ENCODE data around the gene GRK5.

GRK5 gene

GRCh38 chr10:119383174-119383856 lies 175.9 kb downstream of the GRK5 start:
- no peak for DNase-seq (ENCODE audit: low read depth)

DNA sequence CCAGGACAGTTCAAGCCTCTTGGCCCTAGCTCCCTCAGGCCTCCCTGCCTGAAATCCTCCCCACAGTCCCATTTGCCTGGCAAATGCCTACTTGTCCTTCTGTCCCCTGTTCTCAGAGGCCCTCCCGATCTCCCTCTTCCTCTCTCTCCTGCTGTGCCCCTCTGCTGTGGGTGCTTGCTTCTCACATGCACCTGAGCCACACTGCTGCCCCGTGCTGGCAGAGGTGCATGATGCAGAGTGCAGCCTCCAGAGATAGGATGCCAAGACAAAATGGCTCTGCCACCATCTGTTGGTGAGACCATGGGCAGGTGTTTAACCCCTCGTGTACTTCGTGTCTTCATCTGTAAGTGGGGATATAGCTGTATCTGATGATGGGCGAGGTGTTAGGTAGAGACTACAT lies 176.8 kb downstream of the GRK5 start:
- DNase-seq (ENCODE audit: low read depth): no peak

DNA sequence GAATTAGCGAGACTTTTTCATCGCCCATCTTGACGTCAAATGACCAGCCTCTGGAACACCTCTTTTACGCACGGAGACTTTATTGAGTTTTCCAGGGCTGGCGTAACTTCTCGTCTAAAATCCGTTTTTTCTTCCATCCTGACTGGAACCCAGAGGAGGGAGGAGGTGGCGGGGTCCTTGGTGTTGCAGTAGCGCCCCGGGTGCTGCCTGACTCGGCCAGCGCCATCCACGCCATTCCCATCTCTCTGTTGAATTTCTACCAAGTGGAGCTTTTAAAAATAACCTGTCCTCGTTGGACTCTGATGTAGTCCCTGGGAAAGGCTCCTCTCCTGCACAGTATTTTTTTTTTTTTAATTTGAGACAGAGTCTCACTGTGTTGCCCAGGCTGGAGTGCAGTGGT lies 179.3 kb downstream of the GRK5 start:
- no peak for DNase-seq (ENCODE audit: low read depth)

DNA sequence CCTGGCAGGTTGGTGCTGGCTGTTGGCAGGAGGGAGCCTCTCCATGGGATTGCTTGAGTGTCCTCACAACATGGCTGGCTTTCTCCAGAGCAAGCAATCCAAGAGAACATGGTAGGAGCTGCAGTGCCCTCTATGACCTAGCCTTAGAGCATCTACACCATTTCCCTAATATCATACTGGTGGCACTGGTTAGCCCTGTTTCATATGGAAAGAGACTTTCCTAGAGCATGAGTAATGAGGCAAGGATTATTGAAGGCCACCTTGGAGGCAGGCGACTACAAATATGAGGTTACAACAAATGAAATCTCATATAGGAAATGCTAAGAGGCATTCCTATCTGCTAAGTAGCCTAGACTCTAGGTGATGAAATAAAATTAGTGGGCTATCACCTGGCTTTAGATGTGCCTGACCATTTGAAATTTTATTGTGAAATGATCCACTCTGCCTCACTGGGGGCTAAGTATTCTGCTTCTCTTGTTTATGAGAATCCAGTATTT lies 181.5 kb downstream of the GRK5 start:
- DNase-seq (ENCODE audit: low read depth): no peak

- DNase-seq (ENCODE audit: low read depth): no peak
Measured at GRCh38 chr10:119391440-119392251, 184.3 kb downstream of the GRK5 start.

- no peak for DNase-seq (ENCODE audit: low read depth)
Measured at GRCh38 chr10:119393019-119393418, 185.6 kb downstream of the GRK5 start.

DNA sequence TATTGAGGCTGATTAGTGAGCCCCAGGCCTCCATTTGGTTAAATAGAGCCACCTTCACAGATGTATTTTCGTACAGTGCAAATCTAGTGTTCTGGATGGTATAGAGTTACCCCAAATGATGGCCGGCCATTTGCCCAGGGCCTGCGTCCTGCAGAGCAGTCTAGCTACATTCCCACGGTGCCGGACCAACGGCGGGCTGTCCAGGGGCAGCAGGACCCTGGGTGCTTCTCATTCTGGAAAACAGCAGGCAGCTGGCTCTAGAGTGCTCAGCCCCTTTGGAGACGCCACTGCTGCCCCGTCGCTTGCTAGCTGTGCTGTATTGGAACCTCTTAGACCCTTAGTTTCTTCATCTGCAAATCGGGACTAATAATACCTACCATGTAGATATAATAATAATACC lies 186.1 kb downstream of the GRK5 start:
- no peak for DNase-seq (ENCODE audit: low read depth)

- DNase-seq (ENCODE audit: low read depth): no peak
Measured at GRCh38 chr10:119393845-119394244, 186.5 kb downstream of the GRK5 start.

- DNase-seq (ENCODE audit: low read depth): no peak
Measured at GRCh38 chr10:119394657-119395279, 187.4 kb downstream of the GRK5 start.

DNA sequence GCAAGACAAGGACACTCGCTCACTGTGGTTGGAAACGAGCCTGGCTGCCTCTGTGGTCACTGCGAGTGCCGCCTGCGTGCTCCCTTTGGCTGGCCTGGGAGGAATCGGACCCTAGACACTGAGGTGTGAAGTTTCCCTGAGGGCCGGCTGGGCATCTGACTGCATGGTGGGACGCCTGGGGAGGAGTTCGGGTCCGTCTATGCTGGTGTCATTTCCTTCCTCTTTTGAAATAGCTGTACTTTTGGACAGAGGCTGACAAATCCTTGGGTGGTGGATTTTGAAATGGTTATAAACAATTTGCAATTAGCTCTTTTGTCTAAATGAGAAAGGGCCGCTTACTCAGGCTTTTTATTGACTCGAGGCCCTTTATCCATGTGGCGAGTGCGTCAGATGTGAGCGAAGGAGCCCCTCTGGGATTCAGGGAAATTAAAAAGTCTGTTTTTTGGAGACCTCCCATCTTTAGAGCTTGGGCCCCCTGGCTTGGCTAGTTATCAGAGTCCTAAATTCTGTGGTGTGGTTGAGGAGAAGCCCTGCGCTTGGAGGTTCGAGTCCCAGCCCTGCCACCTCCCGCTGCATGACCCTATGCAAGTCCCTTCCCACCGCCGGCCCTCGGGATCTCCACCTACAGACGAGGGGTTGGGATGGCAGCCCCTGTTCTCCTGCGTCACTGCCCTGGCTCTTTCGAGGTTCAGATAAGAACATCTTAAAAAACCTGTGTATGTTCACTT lies 188.1 kb downstream of the GRK5 start:
- no peak for DNase-seq (ENCODE audit: low read depth)

DNA sequence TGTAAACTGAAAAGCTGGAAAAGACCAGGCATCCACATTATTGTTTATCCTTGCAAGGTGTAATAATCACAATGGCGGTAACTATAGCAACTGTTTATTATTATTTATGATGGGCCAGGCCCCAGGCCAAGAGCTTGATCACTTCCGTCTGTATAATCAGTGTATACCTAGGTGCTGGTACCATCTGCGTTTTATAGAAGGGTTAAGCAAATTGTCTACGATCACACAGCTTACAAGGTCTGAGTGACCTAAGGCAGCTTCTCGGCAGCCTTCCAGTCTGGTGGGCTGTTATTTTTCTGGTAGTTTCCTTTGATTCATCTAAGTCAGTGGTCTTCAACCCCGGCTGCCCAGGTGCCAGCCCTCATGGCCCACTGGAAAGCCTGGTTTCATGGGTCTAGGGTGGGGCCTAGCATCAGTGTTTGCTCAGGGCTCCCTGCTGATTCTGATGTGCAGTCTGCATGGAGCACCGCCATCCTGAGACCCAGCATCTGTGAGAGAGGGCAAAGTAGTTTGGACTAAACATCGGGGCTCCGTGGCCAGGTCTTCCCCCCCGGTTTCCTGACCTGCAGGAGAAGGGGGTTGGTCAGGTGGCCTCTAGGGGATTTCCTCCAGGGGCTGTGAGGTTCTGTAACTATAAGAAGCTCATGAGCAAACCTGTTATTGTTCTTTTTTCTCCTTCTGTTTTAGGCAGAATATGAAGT lies 188.8 kb downstream of the GRK5 start:
- DNase-seq (ENCODE audit: low read depth): no peak

GRCh38 chr10:119396709-119397071 lies 189.3 kb downstream of the GRK5 start:
- no peak for DNase-seq (ENCODE audit: low read depth)

GRCh38 chr10:119397416-119397815 lies 190.0 kb downstream of the GRK5 start:
- DNase-seq (ENCODE audit: low read depth): no peak

- DNase-seq (ENCODE audit: low read depth): no peak
Measured at GRCh38 chr10:119398996-119399395, 191.6 kb downstream of the GRK5 start.

DNA sequence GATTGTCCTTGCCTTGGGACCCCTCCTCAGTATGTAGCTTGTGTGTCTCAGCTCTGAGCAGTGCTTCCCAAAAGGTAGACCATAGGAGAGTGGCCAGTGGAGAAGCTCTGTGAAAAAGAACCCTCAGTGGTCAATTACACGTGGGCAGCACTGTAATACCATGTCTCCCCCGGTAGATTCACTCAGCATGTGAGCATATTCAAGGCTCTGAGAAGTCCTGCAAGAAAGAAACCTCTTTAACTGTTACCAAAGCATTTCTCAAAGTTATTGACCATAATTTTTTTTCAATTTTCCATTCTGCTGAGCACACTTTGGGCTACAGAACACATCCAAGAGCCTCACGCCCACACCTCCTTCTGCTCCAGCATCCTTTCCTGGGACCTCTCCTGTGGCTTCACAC lies 192.1 kb downstream of the GRK5 start:
- DNase-seq (ENCODE audit: low read depth): no peak

DNA sequence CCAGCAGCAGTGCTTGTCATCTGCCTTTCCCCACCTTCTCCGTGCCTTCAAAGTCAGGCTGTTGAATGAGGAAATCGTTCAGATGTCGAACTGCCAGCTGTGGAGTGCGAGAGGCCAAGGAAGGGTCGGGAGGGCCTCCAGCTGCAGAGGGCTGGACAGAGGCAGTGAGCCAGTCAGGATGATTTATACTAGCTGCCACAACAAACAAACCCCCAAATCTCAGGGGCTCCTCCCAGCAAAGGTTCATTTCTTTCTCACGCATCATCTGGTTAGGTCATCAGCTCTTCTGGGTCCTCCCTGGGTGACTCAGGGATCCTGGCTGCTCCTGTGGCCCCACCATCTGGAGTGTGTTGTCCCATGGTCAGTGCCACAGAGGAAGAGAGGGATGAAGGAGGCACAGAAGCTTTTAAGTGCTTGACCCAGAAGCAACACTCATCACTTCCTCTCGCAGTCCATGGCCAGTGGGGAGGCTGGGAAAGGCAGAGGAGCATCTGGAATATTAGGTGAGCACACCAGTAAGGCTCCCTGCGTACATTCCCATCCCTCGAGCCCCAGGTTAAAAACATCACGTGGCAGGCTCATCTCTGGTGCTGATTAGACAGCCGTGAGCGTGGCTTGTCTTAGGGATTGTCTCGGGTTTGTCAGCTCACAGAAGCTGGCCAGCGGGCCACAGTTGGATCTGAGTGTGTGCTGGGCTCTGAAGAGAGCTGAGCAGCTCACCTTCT lies 194.5 kb downstream of the GRK5 start:
- DNase-seq (ENCODE audit: low read depth): no peak

DNA sequence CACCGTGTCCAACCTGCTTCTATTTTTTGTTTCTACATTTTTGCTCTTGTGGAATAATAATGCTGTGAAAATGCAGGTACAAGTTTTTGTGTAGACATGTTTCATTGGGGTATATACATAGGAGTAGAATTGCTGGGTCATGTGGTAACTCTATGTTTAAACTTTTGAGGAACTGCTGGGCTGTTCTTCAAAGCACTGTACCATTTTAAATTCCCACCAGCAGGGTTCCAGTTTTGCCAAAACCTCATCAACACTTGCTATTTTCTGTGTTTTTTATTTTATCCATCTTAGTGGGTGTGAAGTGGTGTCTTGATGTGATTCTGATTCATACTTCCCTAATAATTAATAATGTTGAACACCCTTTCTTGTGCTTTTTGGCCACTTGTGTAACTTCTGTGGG lies 196.6 kb downstream of the GRK5 start:
- DNase-seq (ENCODE audit: low read depth): no peak

- DNase-seq (ENCODE audit: low read depth): no peak
Measured at GRCh38 chr10:119404719-119405519, 197.5 kb downstream of the GRK5 start.

- DNase-seq (ENCODE audit: low read depth): no peak
Measured at GRCh38 chr10:119405520-119405807, 198.1 kb downstream of the GRK5 start.

GRCh38 chr10:119406137-119406536 lies 198.8 kb downstream of the GRK5 start:
- no peak for DNase-seq (ENCODE audit: low read depth)
